Left ventricle myocardium inferior (tissue), 1 donor: ENCODE measurements around the gene PTTG1IP. TPM values are rescaled to one million over a fixed set of nuclear protein-coding genes. Genes with fewer than 3 reads are reported as not detected.

Source experiments
- DNase-seq: peaks from one replicate; pipeline ENCODE4 v3.0.0-alpha.2; 2020
- H3K27ac ChIP-seq: fragments of 200-600 bp; replicated peaks from 2 replicates; pipeline ENCODE4 v1.8.0; 2021
- H3K27me3 ChIP-seq: fragments of 200-600 bp; 2 replicates; pipeline ENCODE4 v1.8.0; 2021; ENCODE audit warnings: low read depth
- H3K36me3 ChIP-seq: fragments of 200-600 bp; 2 replicates; pipeline ENCODE4 v1.8.0; 2021
- H3K4me1 ChIP-seq: fragments of 200-600 bp; 2 replicates; pipeline ENCODE4 v1.8.0; 2021
- H3K4me3 ChIP-seq: fragments of 200-600 bp; 2 replicates; pipeline ENCODE4 v1.8.0; 2021; ENCODE audit warnings: mild to moderate bottlenecking, moderate library complexity
- H3K9me3 ChIP-seq: fragments of 200-600 bp; replicated peaks from 2 replicates; pipeline ENCODE4 v1.8.0; 2021
- CTCF ChIP-seq: fragments of 200-600 bp; IDR thresholded peaks from 2 replicates; pipeline ENCODE4 v1.8.0; 2021; ENCODE audit warnings: antibody characterized with exemption, mild to moderate bottlenecking, borderline replicate concordance
- intact Hi-C: fragments of 100-400 bp; cut with micrococcal nuclease; formaldehyde crosslinking; loops from one replicate; pipeline ENCODE4 v1.11.0; 2022
- total RNA-seq: library from RNA; stranded (reverse); fragmentation: NEBNext Ultra II Directional; extraction: Animal tissue kit (Norgen Biotek cat#: 25700); gene quantifications from one replicate; pipeline ENCODE4 v1.2.1, GENCODE V29; 2021
- donor health status: DM: no; HTN: yes; CAD: no; lungs with severe emphysema.

Gene PTTG1IP
- total RNA-seq, 1 donor from 2014 or later = 171 TPM

- Histone ChIP-seq H3K4me1 (peaks cover 85% of the 10 kb centered on the region), H3K27me3 (no peaks in the 10 kb centered on the region), H3K4me3 (no peak overlapping the region), H3K36me3 (peaks cover 66% of the 10 kb centered on the region), H3K27ac (peak overlapping the region; percentile 69), H3K9me3 (no peaks in the 10 kb centered on the region)
- no peak for DNase-seq
- no peak for TF ChIP-seq CTCF
- intact Hi-C loops = no loop called here
These were observed 18.6 kb downstream of the PTTG1IP start for GRCh38 chr21:44854664-44855446.

- Histone ChIP-seq H3K27me3 (no peaks in the 10 kb centered on the region), H3K4me3 (no peak overlapping the region), H3K27ac (peak overlapping the region; percentile 69), H3K4me1 (peaks cover 80% of the 10 kb centered on the region), H3K9me3 (no peaks in the 10 kb centered on the region), H3K36me3 (peaks cover 66% of the 10 kb centered on the region)
- DNase-seq = no peak
- intact Hi-C loops = no loop called here
- TF ChIP-seq CTCF = no peak
These were observed 19.2 kb downstream of the PTTG1IP start for GRCh38 chr21:44854391-44854663.

- Histone ChIP-seq H3K4me3 (no peak overlapping the region), H3K36me3 (peaks cover 66% of the 10 kb centered on the region), H3K27ac (peak overlapping the region; percentile 69), H3K4me1 (peaks cover 75% of the 10 kb centered on the region), H3K9me3 (no peaks in the 10 kb centered on the region), H3K27me3 (no peaks in the 10 kb centered on the region)
- intact Hi-C loops = no loop called here
- DNase-seq = peak; percentile 61
- TF ChIP-seq CTCF = no peak
These were observed 19.7 kb downstream of the PTTG1IP start for GRCh38 chr21:44853601-44854390.

DNA sequence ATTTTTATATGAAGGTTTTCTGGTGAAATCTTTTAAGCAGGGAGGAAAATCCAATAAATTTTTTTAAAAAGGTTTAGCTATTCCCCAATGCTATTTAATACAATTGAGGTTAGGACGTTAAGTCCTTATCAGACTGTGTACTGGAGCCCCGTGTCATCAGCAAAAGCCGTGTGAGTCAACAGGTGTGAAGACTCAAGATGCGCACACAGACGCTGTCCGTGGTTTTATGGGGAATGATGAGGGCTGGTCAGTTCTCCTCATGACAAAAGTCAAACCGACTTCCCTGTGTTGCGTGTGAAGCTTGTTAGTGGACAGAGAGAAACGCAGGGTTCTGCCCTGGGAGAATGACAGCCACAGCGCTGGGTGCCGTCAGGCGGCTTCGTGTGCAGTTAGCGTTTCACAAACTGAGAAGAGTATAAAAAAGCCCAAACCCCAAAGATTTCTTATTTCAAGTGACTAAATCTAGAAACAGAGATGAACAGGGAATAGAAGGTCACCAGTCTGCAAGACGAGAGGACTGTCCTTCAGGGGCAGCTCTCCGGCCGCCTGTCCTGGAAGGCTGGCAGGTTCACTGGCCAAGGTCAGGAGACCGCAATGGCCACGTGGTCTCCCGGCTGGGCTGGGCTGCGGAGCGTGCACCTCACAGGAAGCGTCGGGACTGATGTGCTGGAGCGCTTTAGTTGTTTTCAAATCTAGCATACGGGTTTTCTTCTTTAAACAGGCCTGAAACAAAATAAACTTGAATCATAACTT is 22.4 kb downstream of the PTTG1IP start:
- peak overlapping the region; percentile 38 for H3K27ac ChIP-seq
- DNase-seq = no peak
- H3K4me1 ChIP-seq = peaks cover 71% of the 10 kb centered on the region
- H3K27me3 ChIP-seq = no peaks in the 10 kb centered on the region
- intact Hi-C loops = no loop called here
- H3K4me3 ChIP-seq = no peak overlapping the region
- H3K9me3 ChIP-seq = no peaks in the 10 kb centered on the region
- TF ChIP-seq CTCF = no peak
- H3K36me3 ChIP-seq = peaks cover 59% of the 10 kb centered on the region

DNA sequence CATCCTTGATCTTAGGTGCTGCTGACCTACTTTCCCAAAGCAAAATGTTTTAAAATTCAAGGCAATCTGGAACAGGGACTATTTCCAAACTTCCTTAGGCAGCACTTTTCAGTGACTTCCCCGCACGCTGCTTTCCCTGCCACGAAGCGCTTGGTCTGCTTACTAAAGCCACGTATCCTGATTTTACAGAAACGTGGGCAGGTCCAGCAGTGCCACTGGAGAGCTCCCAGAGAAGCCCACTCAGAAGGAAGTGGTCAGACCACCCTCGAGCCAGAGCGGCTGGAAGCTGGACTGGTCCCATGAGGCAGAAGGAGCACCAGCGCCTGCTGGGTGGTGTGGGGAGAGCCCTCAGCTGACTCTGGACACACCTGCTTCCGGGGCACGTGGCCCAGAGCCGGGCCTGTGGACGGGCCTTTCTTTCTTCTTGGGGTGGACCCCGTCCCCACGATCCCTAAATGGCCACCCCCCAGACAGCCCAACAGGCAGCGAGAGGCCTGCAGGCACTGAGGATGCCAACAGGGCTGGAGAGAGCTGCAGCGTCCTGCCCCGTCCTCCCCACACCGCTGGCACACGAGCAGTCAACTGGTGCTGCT is 23.2 kb downstream of the PTTG1IP start:
- peaks cover 51% of the 10 kb centered on the region for H3K36me3 ChIP-seq
- H3K27ac ChIP-seq = no peak overlapping the region
- TF ChIP-seq CTCF = no peak
- H3K4me1 ChIP-seq = peaks cover 71% of the 10 kb centered on the region
- no peaks in the 10 kb centered on the region for H3K27me3 ChIP-seq
- DNase-seq = no peak
- H3K9me3 ChIP-seq = no peaks in the 10 kb centered on the region
- intact Hi-C loops = no loop called here
- no peak overlapping the region for H3K4me3 ChIP-seq
